Colonic mucosa (tissue), 4 donors: ENCODE measurements around the gene SEC14L5. TPM values are rescaled to one million over a fixed set of nuclear protein-coding genes. Genes with fewer than 3 reads are reported as not detected.

Source experiments
- DNase-seq: peaks from one replicate; pipeline ENCODE4 v3.0.0-alpha.2; 2020
- H3K27ac ChIP-seq: fragments of 200-600 bp; one replicate; pipeline ENCODE4 v1.8.0; 2021
- H3K27me3 ChIP-seq: fragments of 200-600 bp; one replicate; pipeline ENCODE4 v1.8.0; 2021
- H3K36me3 ChIP-seq: fragments of 200-600 bp; one replicate; pipeline ENCODE4 v1.8.0; 2021
- H3K4me1 ChIP-seq: fragments of 200-600 bp; one replicate; pipeline ENCODE4 v1.8.0; 2021; ENCODE audit warnings: mild to moderate bottlenecking
- H3K4me3 ChIP-seq: fragments of 200-600 bp; one replicate; pipeline ENCODE4 v1.8.0; 2021
- H3K9ac ChIP-seq, 2 donors: one replicate each; pipeline ENCODE4 v1.7.0; 2013; ENCODE audit warnings: control low read depth in 2 of 2, low read depth in 2 of 2, low read length in 2 of 2
- H3K9me3 ChIP-seq: fragments of 200-600 bp; one replicate; pipeline ENCODE4 v1.8.0; 2021
- CTCF ChIP-seq: fragments of 200-600 bp; IDR thresholded peaks from one replicate; pipeline ENCODE4 v1.8.0; 2022; ENCODE audit warnings: antibody characterized with exemption, mild to moderate bottlenecking
- intact Hi-C: fragments of 100-400 bp; cut with DNase I; formaldehyde crosslinking; loops from one replicate; pipeline ENCODE4 v1.14.1; 2022
- total RNA-seq, 2 donors: library from RNA; stranded (reverse); fragmentation: NEBNext Ultra II Directional in 1 of 2; extraction: Animal tissue kit (Norgen Biotek cat#: 25700) in 1 of 2; gene quantifications; one replicate each; pipeline ENCODE4 v1.2.1, GENCODE V29; 2021
- donor health status: healthy.
- donor health status: DM: no; HTN: no; CAD: no.
- donor health status: DM: no; HTN: no; CAD: no.

Gene SEC14L5
- total RNA-seq, 2 donors from 2014 or later, result 0.59 to 1.8 TPM

- H3K36me3 ChIP-seq, result no peaks in the 10 kb centered on the region
- intact Hi-C loops, result no loop called here
These were observed 54.8 kb downstream of the SEC14L5 start for GRCh38 chr16:5012887-5013286.

GRCh38 chr16:5015351-5015750 lies 57.2 kb downstream of the SEC14L5 start:
- Histone ChIP-seq H3K9ac (no peak overlapping the region), H3K4me1 (no peaks in the 10 kb centered on the region), H3K4me3 (no peak overlapping the region), H3K27ac (no peak overlapping the region), H3K9me3 (no peaks in the 10 kb centered on the region), H3K27me3 (no peaks in the 10 kb centered on the region), H3K36me3 (no peaks in the 10 kb centered on the region)
- no peak for DNase-seq
- intact Hi-C loops, result no loop called here
- TF ChIP-seq CTCF, result no peak

More at GRCh38 chr16:5012887-5013286, 54.8 kb downstream of the SEC14L5 start:
- Histone ChIP-seq H3K4me3 (no peak overlapping the region), H3K4me1 (no peaks in the 10 kb centered on the region), H3K9ac (no peak overlapping the region), H3K27ac (no peak overlapping the region), H3K9me3 (no peaks in the 10 kb centered on the region), H3K27me3 (no peaks in the 10 kb centered on the region)
- DNase-seq, result no peak
- TF ChIP-seq CTCF, result no peak

- H3K9ac ChIP-seq, result no peak overlapping the region
- no peak for TF ChIP-seq CTCF
- H3K27ac ChIP-seq, result no peak overlapping the region
- intact Hi-C loops, result no loop called here
- H3K27me3 ChIP-seq, result no peaks in the 10 kb centered on the region
- H3K4me3 ChIP-seq, result no peak overlapping the region
- no peaks in the 10 kb centered on the region for H3K9me3 ChIP-seq
- H3K36me3 ChIP-seq, result no peaks in the 10 kb centered on the region
- no peak for DNase-seq
- no peaks in the 10 kb centered on the region for H3K4me1 ChIP-seq
These were observed 57.8 kb downstream of the SEC14L5 start for GRCh38 chr16:5015887-5016286.

GRCh38 chr16:5016967-5017677 lies 59.0 kb downstream of the SEC14L5 start:
- TF ChIP-seq CTCF, result no peak
- intact Hi-C loops, result no loop called here
- Histone ChIP-seq H3K4me3 (no peak overlapping the region), H3K9me3 (no peaks in the 10 kb centered on the region), H3K27ac (no peak overlapping the region), H3K4me1 (no peaks in the 10 kb centered on the region), H3K9ac (no peak overlapping the region), H3K36me3 (no peaks in the 10 kb centered on the region), H3K27me3 (no peaks in the 10 kb centered on the region)
- DNase-seq, result no peak

- Histone ChIP-seq H3K27me3 (no peaks in the 10 kb centered on the region), H3K9ac (no peak overlapping the region), H3K36me3 (no peaks in the 10 kb centered on the region), H3K27ac (no peak overlapping the region), H3K9me3 (no peaks in the 10 kb centered on the region), H3K4me3 (no peak overlapping the region), H3K4me1 (no peaks in the 10 kb centered on the region)
- no peak for TF ChIP-seq CTCF
- DNase-seq, result no peak
- intact Hi-C loops, result no loop called here
These were observed 59.5 kb downstream of the SEC14L5 start for GRCh38 chr16:5017678-5017969.
